ENCODE data around the gene NUP62.

GRCh38 chr19:49953416-49953815 lies 24.1 kb upstream of the NUP62 start:
- TF ChIP-seq CTCF (conservative IDR thresholded peaks at IDR 0.05; ENCODE audit: low read depth in 2 of 2): no peak
- TF ChIP-seq REST (IDR thresholded peaks at IDR 0.05; ENCODE audit: unreplicated experiment): no peak
- no peak for TF ChIP-seq EZH2phosphoT487 (IDR thresholded peaks at IDR 0.05; ENCODE audit: unreplicated experiment)
- TF ChIP-seq EZH2 (IDR thresholded peaks at IDR 0.05; ENCODE audit: low read depth, unreplicated experiment): no peak
- no peak for TF ChIP-seq NANOG (IDR thresholded peaks at IDR 0.05; ENCODE audit: borderline replicate concordance)
- no peak for TF ChIP-seq POLR2AphosphoS5 (IDR thresholded peaks at IDR 0.05; ENCODE audit: low read depth)
- TF ChIP-seq ZNF114 (CRISPR knock-in tag; IDR thresholded peaks at IDR 0.05): no peak
- TF ChIP-seq CREB1 (CRISPR knock-in tag; IDR thresholded peaks at IDR 0.05; ENCODE audit: low read depth): no peak
- no peak for TF ChIP-seq JUNB (IDR thresholded peaks at IDR 0.05; ENCODE audit: unreplicated experiment)
- TF ChIP-seq STAT1 (IDR thresholded peaks at IDR 0.05; ENCODE audit: unreplicated experiment): no peak
- no peak for TF ChIP-seq ZNF462 (CRISPR knock-in tag; IDR thresholded peaks at IDR 0.05)
- TF ChIP-seq ETS1 (IDR thresholded peaks at IDR 0.05): no peak
- no peak for TF ChIP-seq ZNF331 (CRISPR knock-in tag; IDR thresholded peaks at IDR 0.05; ENCODE audit: low read depth)
